ENCODE results near the gene FOXF2.

The FOXF2 gene

DNA sequence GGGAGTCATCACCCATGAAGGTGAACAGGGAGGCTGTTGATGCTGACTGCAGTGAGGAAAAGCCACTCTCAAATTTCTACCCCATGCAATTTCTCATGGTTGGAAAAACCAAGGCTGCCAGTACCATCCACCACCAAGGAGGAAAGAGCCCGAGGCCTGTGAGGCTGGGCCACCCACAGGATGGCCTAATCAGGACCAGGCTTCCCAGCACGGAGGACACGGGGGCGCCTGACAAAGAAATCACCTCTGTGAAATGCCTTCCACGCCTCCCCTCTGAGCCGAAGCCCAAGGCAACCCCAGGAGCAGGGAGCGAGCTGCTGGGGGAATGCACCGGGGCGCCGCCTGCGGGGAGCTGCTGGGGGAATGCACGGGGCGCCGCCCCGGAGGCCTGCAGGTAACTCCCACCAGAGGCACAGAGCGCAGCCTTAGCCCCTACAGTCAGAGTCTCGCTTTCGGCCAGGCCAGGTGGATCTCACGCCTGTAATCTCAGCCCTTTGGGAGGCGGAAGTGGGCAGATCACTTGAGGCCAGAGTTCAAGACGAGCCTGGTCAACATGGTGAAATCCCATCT, 26.9 kb downstream of the FOXF2 start:
- no peak for DNase-seq (ENCODE audit: low spot score in 2 of 2)
- H3K9me3 ChIP-seq: no peaks in the 10 kb centered on the region
- in situ Hi-C loops (cut with MboI; ENCODE audit: low sequenced_read_pairs): no loop called here
- H3K27me3 ChIP-seq (ENCODE audit: low read depth): no peaks in the 10 kb centered on the region
- H3K36me3 ChIP-seq (replicated peaks): no peaks in the 10 kb centered on the region
- H3K4me1 ChIP-seq: no peaks in the 10 kb centered on the region
- H3K4me3 ChIP-seq: no peak overlapping the region

GRCh38 chr6:1416820-1417219, 27.4 kb downstream of the FOXF2 start:
- in situ Hi-C loops (cut with MboI; ENCODE audit: low sequenced_read_pairs): no loop called here
- no peak for DNase-seq (ENCODE audit: low spot score in 2 of 2)
- Histone ChIP-seq H3K27me3 (ENCODE audit: low read depth) (no peaks in the 10 kb centered on the region), H3K36me3 (replicated peaks) (no peaks in the 10 kb centered on the region), H3K9me3 (no peaks in the 10 kb centered on the region), H3K4me1 (no peaks in the 10 kb centered on the region), H3K4me3 (no peak overlapping the region)

- H3K36me3 ChIP-seq (replicated peaks): no peaks in the 10 kb centered on the region
- no peak for DNase-seq (ENCODE audit: low spot score in 2 of 2)
- H3K27me3 ChIP-seq (ENCODE audit: low read depth): no peaks in the 10 kb centered on the region
- in situ Hi-C loops (cut with MboI; ENCODE audit: low sequenced_read_pairs): no loop called here
- H3K4me1 ChIP-seq: no peaks in the 10 kb centered on the region
- H3K4me3 ChIP-seq: no peak overlapping the region
- no peaks in the 10 kb centered on the region for H3K9me3 ChIP-seq
These were observed 28.3 kb downstream of the FOXF2 start for GRCh38 chr6:1417718-1418117.

DNA sequence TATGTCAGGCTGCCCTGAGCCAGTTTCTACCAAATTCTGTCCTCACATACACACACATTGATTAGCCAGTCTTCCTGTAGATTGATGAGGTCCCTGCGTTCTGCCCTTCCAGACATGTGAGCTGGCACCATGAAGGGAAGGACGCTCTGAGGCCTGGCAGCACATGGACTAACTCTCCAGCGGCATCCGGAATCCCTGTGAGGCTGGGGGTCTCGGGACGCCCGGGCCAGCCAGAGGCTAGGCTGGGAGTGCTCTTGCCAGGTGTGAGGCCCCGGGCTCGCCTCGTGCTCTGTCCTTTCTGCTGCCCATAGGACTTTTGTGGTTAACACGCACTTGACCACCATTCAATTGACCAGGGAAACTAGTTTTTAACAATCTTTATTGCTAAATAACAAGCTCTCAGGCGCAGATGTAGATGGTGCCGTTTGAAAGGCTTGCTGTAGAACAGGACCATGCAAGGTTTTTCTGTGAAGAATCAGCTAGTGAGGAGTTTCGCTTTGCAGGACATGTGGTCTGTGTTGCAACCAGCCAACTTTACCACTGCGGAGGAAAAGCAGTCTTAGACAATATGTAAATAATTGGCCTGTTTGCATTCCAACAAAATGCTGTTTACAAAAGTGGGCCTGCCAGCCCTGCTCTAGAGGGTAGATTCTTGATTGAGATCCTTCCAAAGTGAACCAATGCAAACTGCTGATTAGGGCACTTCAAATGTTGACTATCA, 29.3 kb downstream of the FOXF2 start:
- DNase-seq (ENCODE audit: low spot score in 2 of 2): no peak
- Histone ChIP-seq H3K4me3 (no peak overlapping the region), H3K36me3 (replicated peaks) (no peaks in the 10 kb centered on the region), H3K27me3 (ENCODE audit: low read depth) (no peaks in the 10 kb centered on the region), H3K9me3 (no peaks in the 10 kb centered on the region), H3K4me1 (no peaks in the 10 kb centered on the region)
- in situ Hi-C loops (cut with MboI; ENCODE audit: low sequenced_read_pairs): no loop called here

GRCh38 chr6:1420382-1420781, 31.0 kb downstream of the FOXF2 start:
- Histone ChIP-seq H3K9me3 (no peaks in the 10 kb centered on the region), H3K4me1 (no peaks in the 10 kb centered on the region), H3K27me3 (ENCODE audit: low read depth) (no peaks in the 10 kb centered on the region), H3K4me3 (no peak overlapping the region), H3K36me3 (replicated peaks) (no peaks in the 10 kb centered on the region)
- no peak for DNase-seq (ENCODE audit: low spot score in 2 of 2)
- in situ Hi-C loops (cut with MboI; ENCODE audit: low sequenced_read_pairs): no loop called here

- no peaks in the 10 kb centered on the region for H3K36me3 ChIP-seq (replicated peaks)
- H3K9me3 ChIP-seq: no peaks in the 10 kb centered on the region
- no peak overlapping the region for H3K4me3 ChIP-seq
- no peaks in the 10 kb centered on the region for H3K27me3 ChIP-seq (ENCODE audit: low read depth)
- H3K4me1 ChIP-seq: no peaks in the 10 kb centered on the region
- in situ Hi-C loops (cut with MboI; ENCODE audit: low sequenced_read_pairs): no loop called here
- DNase-seq (ENCODE audit: low spot score in 2 of 2): peak in 1 of 2 experiments; percentile 0
These were observed 32.9 kb downstream of the FOXF2 start for GRCh38 chr6:1422290-1422689.

DNA sequence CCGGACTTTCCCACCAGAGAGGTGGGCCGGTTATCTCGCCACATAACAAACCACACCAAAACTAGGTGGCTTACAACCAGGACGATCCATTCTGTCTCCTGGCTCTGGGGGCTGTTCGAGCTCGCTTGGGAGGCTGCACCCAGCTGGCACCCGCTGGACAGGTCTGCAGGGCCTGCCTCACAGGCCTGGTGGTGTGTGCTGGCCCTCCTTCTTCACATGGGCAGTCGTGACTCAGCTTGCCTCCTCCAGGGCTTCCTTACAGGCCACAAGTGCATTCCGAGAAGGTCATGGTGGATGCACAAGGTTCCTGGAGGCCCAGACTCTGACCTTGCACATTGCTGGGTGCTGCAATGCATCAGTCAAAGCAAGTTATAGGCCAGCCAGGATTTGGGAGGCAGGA, 34.2 kb downstream of the FOXF2 start:
- no peaks in the 10 kb centered on the region for H3K9me3 ChIP-seq
- no peaks in the 10 kb centered on the region for H3K36me3 ChIP-seq (replicated peaks)
- H3K4me1 ChIP-seq: no peaks in the 10 kb centered on the region
- H3K4me3 ChIP-seq: no peak overlapping the region
- no peaks in the 10 kb centered on the region for H3K27me3 ChIP-seq (ENCODE audit: low read depth)
- in situ Hi-C loops (cut with MboI; ENCODE audit: low sequenced_read_pairs): no loop called here
- peak in 1 of 2 experiments; percentile 3 for DNase-seq (ENCODE audit: low spot score in 2 of 2)

- peak; percentile 63 to 76 for DNase-seq (ENCODE audit: low spot score in 2 of 2)
- Histone ChIP-seq H3K9me3 (no peaks in the 10 kb centered on the region), H3K36me3 (replicated peaks) (no peaks in the 10 kb centered on the region), H3K4me3 (no peak overlapping the region), H3K27me3 (ENCODE audit: low read depth) (no peaks in the 10 kb centered on the region), H3K4me1 (no peaks in the 10 kb centered on the region)
- in situ Hi-C loops (cut with MboI; ENCODE audit: low sequenced_read_pairs): no loop called here
These were observed 35.0 kb downstream of the FOXF2 start for GRCh38 chr6:1424306-1424927.

- Histone ChIP-seq H3K4me3 (no peak overlapping the region), H3K36me3 (replicated peaks) (no peaks in the 10 kb centered on the region), H3K27me3 (ENCODE audit: low read depth) (0 out of 2 replicates have a peak, but pooled peaks cover 2% of the 10 kb centered on the region), H3K9me3 (no peaks in the 10 kb centered on the region), H3K4me1 (no peaks in the 10 kb centered on the region)
- in situ Hi-C loops (cut with MboI; ENCODE audit: low sequenced_read_pairs): no loop called here
- DNase-seq (ENCODE audit: low spot score in 2 of 2): peak in 1 of 2 experiments; percentile 1
These were observed 37.0 kb downstream of the FOXF2 start for GRCh38 chr6:1426416-1426815.

GRCh38 chr6:1435806-1436205, 46.4 kb downstream of the FOXF2 start:
- H3K4me3 ChIP-seq: no peak overlapping the region
- H3K4me1 ChIP-seq: peaks cover 4% of the 10 kb centered on the region
- no peaks in the 10 kb centered on the region for H3K36me3 ChIP-seq (replicated peaks)
- in situ Hi-C loops (cut with MboI; ENCODE audit: low sequenced_read_pairs): no loop called here
- H3K9me3 ChIP-seq: no peaks in the 10 kb centered on the region
- peaks cover 5% of the 10 kb centered on the region; the same call in 1 of the 2 replicates for H3K27me3 ChIP-seq (ENCODE audit: low read depth)
- no peak for DNase-seq (ENCODE audit: low spot score in 2 of 2)

- H3K4me3 ChIP-seq: no peak overlapping the region
- peaks cover 4% of the 10 kb centered on the region for H3K4me1 ChIP-seq
- peak; percentile 76 to 78 for DNase-seq (ENCODE audit: low spot score in 2 of 2)
- in situ Hi-C loops (cut with MboI; ENCODE audit: low sequenced_read_pairs): no loop called here
- no peaks in the 10 kb centered on the region for H3K9me3 ChIP-seq
- H3K27me3 ChIP-seq (ENCODE audit: low read depth): peaks cover 2% of the 10 kb centered on the region; the same call in 1 of the 2 replicates
- no peaks in the 10 kb centered on the region for H3K36me3 ChIP-seq (replicated peaks)
These were observed 47.2 kb downstream of the FOXF2 start for GRCh38 chr6:1436334-1437306.

GRCh38 chr6:1437553-1438406, 48.4 kb downstream of the FOXF2 start:
- Histone ChIP-seq H3K4me1 (peaks cover 4% of the 10 kb centered on the region), H3K36me3 (replicated peaks) (no peaks in the 10 kb centered on the region), H3K27me3 (ENCODE audit: low read depth) (peaks cover 2% of the 10 kb centered on the region; the same call in 1 of the 2 replicates), H3K4me3 (no peak overlapping the region), H3K9me3 (no peaks in the 10 kb centered on the region)
- DNase-seq (ENCODE audit: low spot score in 2 of 2): no peak
- in situ Hi-C loops (cut with MboI; ENCODE audit: low sequenced_read_pairs): no loop called here

GRCh38 chr6:1438471-1438881, 49.1 kb downstream of the FOXF2 start:
- H3K4me3 ChIP-seq: no peak overlapping the region
- H3K4me1 ChIP-seq: peaks cover 4% of the 10 kb centered on the region
- no peak for DNase-seq (ENCODE audit: low spot score in 2 of 2)
- no peaks in the 10 kb centered on the region for H3K9me3 ChIP-seq
- H3K36me3 ChIP-seq (replicated peaks): no peaks in the 10 kb centered on the region
- peaks cover 2% of the 10 kb centered on the region; the same call in 1 of the 2 replicates for H3K27me3 ChIP-seq (ENCODE audit: low read depth)
- in situ Hi-C loops (cut with MboI; ENCODE audit: low sequenced_read_pairs): no loop called here
